ENCODE measurements around the gene SPATA31C1. TPM values are rescaled to one million over a fixed set of nuclear protein-coding genes. Genes with fewer than 3 reads are reported as not detected.

The SPATA31C1 gene
- total RNA-seq, 2 experiments from 2014 or later: not detected

GRCh38 chr9:87869082-87869481 is 48.7 kb upstream of the SPATA31C1 start:
- no peak overlapping the region for H2AFZ ChIP-seq (ENCODE audit: low read length)
- H3K36me3 ChIP-seq (ENCODE audit: insufficient read depth, low read length): no peaks in the 10 kb centered on the region
- intact Hi-C loops (cut with micrococcal nuclease; ENCODE audit: unreplicated experiment): no loop called here
- DNase-seq (ENCODE audit: low spot score): no peak
- H4K20me1 ChIP-seq (ENCODE audit: insufficient read depth, low read length): no peaks in the 10 kb centered on the region
- H3K9me2 ChIP-seq (ENCODE audit: insufficient read depth, low read length): no peaks in the 10 kb centered on the region
- no peak for TF ChIP-seq CTCF (conservative IDR thresholded peaks at IDR 0.05; ENCODE audit: low read length)
- no peak for TF ChIP-seq EZH2phosphoT487 (IDR thresholded peaks at IDR 0.05; ENCODE audit: borderline replicate concordance, low read depth, low read length)
- H3K27ac ChIP-seq (ENCODE audit: low read depth, low read length, poor library complexity, severe bottlenecking): no peak overlapping the region
- ChIA-PET CTCF (ENCODE audit: unreplicated experiment) (no interaction called here), POLR2A (no interaction called here)
- H3K4me1 ChIP-seq (ENCODE audit: insufficient read depth, low read length, poor library complexity, severe bottlenecking): no peaks in the 10 kb centered on the region
- no peaks in the 10 kb centered on the region for H3K9me3 ChIP-seq (ENCODE audit: low read length)
- no peaks in the 10 kb centered on the region for H3K79me2 ChIP-seq (ENCODE audit: insufficient read depth, low read depth, low read length)
- H3K4me3 ChIP-seq (ENCODE audit: low read depth, low read length, poor library complexity, severe bottlenecking): no peak overlapping the region
- H3K4me2 ChIP-seq (ENCODE audit: low read length): no peak overlapping the region
- BruUV-seq (replicated peaks): no TSS peak

- no peaks in the 10 kb centered on the region for H3K9me2 ChIP-seq (ENCODE audit: insufficient read depth, low read length)
- no peaks in the 10 kb centered on the region for H3K9me3 ChIP-seq (ENCODE audit: low read length)
- no peak overlapping the region for H3K27ac ChIP-seq (ENCODE audit: low read depth, low read length, poor library complexity, severe bottlenecking)
- TF ChIP-seq CTCF (conservative IDR thresholded peaks at IDR 0.05; ENCODE audit: low read length) (no peak), EZH2phosphoT487 (IDR thresholded peaks at IDR 0.05; ENCODE audit: borderline replicate concordance, low read depth, low read length) (no peak)
- no peaks in the 10 kb centered on the region for H3K4me1 ChIP-seq (ENCODE audit: insufficient read depth, low read length, poor library complexity, severe bottlenecking)
- DNase-seq (ENCODE audit: low spot score): no peak
- intact Hi-C loops (cut with micrococcal nuclease; ENCODE audit: unreplicated experiment): no loop called here
- H3K4me3 ChIP-seq (ENCODE audit: low read depth, low read length, poor library complexity, severe bottlenecking): no peak overlapping the region
- H4K20me1 ChIP-seq (ENCODE audit: insufficient read depth, low read length): no peaks in the 10 kb centered on the region
- CTCF ChIA-PET (ENCODE audit: unreplicated experiment): no interaction called here
- POLR2A ChIA-PET: no interaction called here
- H3K79me2 ChIP-seq (ENCODE audit: insufficient read depth, low read depth, low read length): no peaks in the 10 kb centered on the region
- no peak overlapping the region for H2AFZ ChIP-seq (ENCODE audit: low read length)
- H3K4me2 ChIP-seq (ENCODE audit: low read length): no peak overlapping the region
- H3K36me3 ChIP-seq (ENCODE audit: insufficient read depth, low read length): no peaks in the 10 kb centered on the region
- BruUV-seq (replicated peaks): no TSS peak
These were observed 46.2 kb upstream of the SPATA31C1 start for GRCh38 chr9:87871425-87872078.

GRCh38 chr9:87872079-87872624 is 45.6 kb upstream of the SPATA31C1 start:
- intact Hi-C loops (cut with micrococcal nuclease; ENCODE audit: unreplicated experiment): no loop called here
- DNase-seq (ENCODE audit: low spot score): no peak
- H3K27ac ChIP-seq (ENCODE audit: low read depth, low read length, poor library complexity, severe bottlenecking): no peak overlapping the region
- H3K9me2 ChIP-seq (ENCODE audit: insufficient read depth, low read length): no peaks in the 10 kb centered on the region
- H3K4me1 ChIP-seq (ENCODE audit: insufficient read depth, low read length, poor library complexity, severe bottlenecking): no peaks in the 10 kb centered on the region
- no peaks in the 10 kb centered on the region for H4K20me1 ChIP-seq (ENCODE audit: insufficient read depth, low read length)
- no peaks in the 10 kb centered on the region for H3K79me2 ChIP-seq (ENCODE audit: insufficient read depth, low read depth, low read length)
- no peak overlapping the region for H3K4me2 ChIP-seq (ENCODE audit: low read length)
- TF ChIP-seq CTCF (conservative IDR thresholded peaks at IDR 0.05; ENCODE audit: low read length): no peak
- no peak for TF ChIP-seq EZH2phosphoT487 (IDR thresholded peaks at IDR 0.05; ENCODE audit: borderline replicate concordance, low read depth, low read length)
- H3K4me3 ChIP-seq (ENCODE audit: low read depth, low read length, poor library complexity, severe bottlenecking): no peak overlapping the region
- no peaks in the 10 kb centered on the region for H3K9me3 ChIP-seq (ENCODE audit: low read length)
- no peaks in the 10 kb centered on the region for H3K36me3 ChIP-seq (ENCODE audit: insufficient read depth, low read length)
- ChIA-PET POLR2A (no interaction called here), CTCF (ENCODE audit: unreplicated experiment) (no interaction called here)
- no peak overlapping the region for H2AFZ ChIP-seq (ENCODE audit: low read length)
- BruUV-seq (replicated peaks): no TSS peak
